ENCODE data around the gene GMDS.

Gene GMDS

GRCh38 chr6:1643830-1644445 is 601.5 kb downstream of the GMDS start:
- DNase-seq (no peak), ATAC-seq (ENCODE audit: insufficient read depth, low read depth) (no peak)
- Histone ChIP-seq H4K20me1 (ENCODE audit: insufficient read depth, low read length) (no peaks in the 10 kb centered on the region), H3K27me3 (ENCODE audit: insufficient read depth, low read length, poor library complexity) (no peaks in the 10 kb centered on the region), H2AFZ (ENCODE audit: low read depth, low read length) (no peak overlapping the region), H3K9me3 (ENCODE audit: insufficient read depth, low read length, severe bottlenecking) (no peaks in the 10 kb centered on the region), H3K79me2 (ENCODE audit: insufficient read depth, low read length) (no peaks in the 10 kb centered on the region), H3K4me1 (ENCODE audit: insufficient read depth, low read length) (no peaks in the 10 kb centered on the region), H3K4me3 (ENCODE audit: low read depth in 1 of 2, low read length in 2 of 2) (no peak overlapping the region), H3K9ac (ENCODE audit: low read depth, low read length) (no peak overlapping the region), H3K36me3 (ENCODE audit: insufficient read depth, low read length) (no peaks in the 10 kb centered on the region), H3K27ac (ENCODE audit: low read length) (no peak overlapping the region), H3K4me2 (ENCODE audit: insufficient read depth, low read length) (no peak overlapping the region)
- no peak for TF ChIP-seq EZH2 (IDR thresholded peaks at IDR 0.05; ENCODE audit: borderline replicate concordance, low read depth, low read length, severe bottlenecking)
- no peak for TF ChIP-seq CTCF (IDR thresholded peaks at IDR 0.05; ENCODE audit: borderline replicate concordance, extremely low read depth, low read length, poor library complexity, severe bottlenecking)

GRCh38 chr6:1643111-1643510 is 602.3 kb downstream of the GMDS start:
- no peaks in the 10 kb centered on the region for H3K79me2 ChIP-seq (ENCODE audit: insufficient read depth, low read length)
- no peaks in the 10 kb centered on the region for H3K9me3 ChIP-seq (ENCODE audit: insufficient read depth, low read length, severe bottlenecking)
- ATAC-seq (ENCODE audit: insufficient read depth, low read depth), result no peak

GRCh38 chr6:1641343-1641885 is 604.0 kb downstream of the GMDS start:
- Histone ChIP-seq H3K27ac (ENCODE audit: low read length) (no peak overlapping the region; the same call in 1 of the 2 replicates), H3K4me3 (ENCODE audit: low read depth in 1 of 2, low read length in 2 of 2) (no peak overlapping the region), H3K9ac (ENCODE audit: low read depth, low read length) (no peak overlapping the region), H2AFZ (ENCODE audit: low read depth, low read length) (no peak overlapping the region), H3K4me2 (ENCODE audit: insufficient read depth, low read length) (no peak overlapping the region), H3K4me1 (ENCODE audit: insufficient read depth, low read length) (no peaks in the 10 kb centered on the region), H3K36me3 (ENCODE audit: insufficient read depth, low read length) (no peaks in the 10 kb centered on the region), H4K20me1 (ENCODE audit: insufficient read depth, low read length) (no peaks in the 10 kb centered on the region), H3K9me3 (ENCODE audit: insufficient read depth, low read length, severe bottlenecking) (no peaks in the 10 kb centered on the region), H3K27me3 (ENCODE audit: insufficient read depth, low read length, poor library complexity) (no peaks in the 10 kb centered on the region), H3K79me2 (ENCODE audit: insufficient read depth, low read length) (no peaks in the 10 kb centered on the region)
- no peak for DNase-seq
- ATAC-seq (ENCODE audit: insufficient read depth, low read depth), result no peak
- TF ChIP-seq EZH2 (IDR thresholded peaks at IDR 0.05; ENCODE audit: borderline replicate concordance, low read depth, low read length, severe bottlenecking), result no peak

More at GRCh38 chr6:1643111-1643510, 602.3 kb downstream of the GMDS start:
- Histone ChIP-seq H3K9ac (ENCODE audit: low read depth, low read length) (no peak overlapping the region), H3K27me3 (ENCODE audit: insufficient read depth, low read length, poor library complexity) (no peaks in the 10 kb centered on the region), H2AFZ (ENCODE audit: low read depth, low read length) (no peak overlapping the region), H3K4me2 (ENCODE audit: insufficient read depth, low read length) (no peak overlapping the region), H3K27ac (ENCODE audit: low read length) (no peak overlapping the region), H3K4me3 (ENCODE audit: low read depth in 1 of 2, low read length in 2 of 2) (no peak overlapping the region), H3K36me3 (ENCODE audit: insufficient read depth, low read length) (no peaks in the 10 kb centered on the region), H4K20me1 (ENCODE audit: insufficient read depth, low read length) (no peaks in the 10 kb centered on the region), H3K4me1 (ENCODE audit: insufficient read depth, low read length) (no peaks in the 10 kb centered on the region)
- no peak for DNase-seq
- TF ChIP-seq CTCF (IDR thresholded peaks at IDR 0.05; ENCODE audit: borderline replicate concordance, extremely low read depth, low read length, poor library complexity, severe bottlenecking) (no peak), EZH2 (IDR thresholded peaks at IDR 0.05; ENCODE audit: borderline replicate concordance, low read depth, low read length, severe bottlenecking) (no peak)

- H4K20me1 ChIP-seq (ENCODE audit: insufficient read depth, low read length), result no peaks in the 10 kb centered on the region
- H3K4me2 ChIP-seq (ENCODE audit: insufficient read depth, low read length), result no peak overlapping the region
- DNase-seq (no peak), ATAC-seq (ENCODE audit: insufficient read depth, low read depth) (no peak)
- no peak for TF ChIP-seq EZH2 (IDR thresholded peaks at IDR 0.05; ENCODE audit: borderline replicate concordance, low read depth, low read length, severe bottlenecking)
- no peak for TF ChIP-seq CTCF (IDR thresholded peaks at IDR 0.05; ENCODE audit: borderline replicate concordance, extremely low read depth, low read length, poor library complexity, severe bottlenecking)
- H3K36me3 ChIP-seq (ENCODE audit: insufficient read depth, low read length), result no peaks in the 10 kb centered on the region
- H3K27ac ChIP-seq (ENCODE audit: low read length), result no peak overlapping the region
- no peaks in the 10 kb centered on the region for H3K79me2 ChIP-seq (ENCODE audit: insufficient read depth, low read length)
- H3K9me3 ChIP-seq (ENCODE audit: insufficient read depth, low read length, severe bottlenecking), result no peaks in the 10 kb centered on the region
- H3K4me1 ChIP-seq (ENCODE audit: insufficient read depth, low read length), result no peaks in the 10 kb centered on the region
- H2AFZ ChIP-seq (ENCODE audit: low read depth, low read length), result no peak overlapping the region
- no peak overlapping the region for H3K9ac ChIP-seq (ENCODE audit: low read depth, low read length)
- H3K4me3 ChIP-seq (ENCODE audit: low read depth in 1 of 2, low read length in 2 of 2), result no peak overlapping the region
- no peaks in the 10 kb centered on the region for H3K27me3 ChIP-seq (ENCODE audit: insufficient read depth, low read length, poor library complexity)
Observed at GRCh38 chr6:1640476-1640875, 604.9 kb downstream of the GMDS start.

Data from DND-41 (cell line).